Measurements from ENCODE around the gene HGF. TPM values are rescaled to one million over a fixed set of nuclear protein-coding genes. Genes with fewer than 3 reads are reported as not detected.

Gene HGF
- total and polyA plus RNA-seq, 2 donors: 1.2 TPM

DNA sequence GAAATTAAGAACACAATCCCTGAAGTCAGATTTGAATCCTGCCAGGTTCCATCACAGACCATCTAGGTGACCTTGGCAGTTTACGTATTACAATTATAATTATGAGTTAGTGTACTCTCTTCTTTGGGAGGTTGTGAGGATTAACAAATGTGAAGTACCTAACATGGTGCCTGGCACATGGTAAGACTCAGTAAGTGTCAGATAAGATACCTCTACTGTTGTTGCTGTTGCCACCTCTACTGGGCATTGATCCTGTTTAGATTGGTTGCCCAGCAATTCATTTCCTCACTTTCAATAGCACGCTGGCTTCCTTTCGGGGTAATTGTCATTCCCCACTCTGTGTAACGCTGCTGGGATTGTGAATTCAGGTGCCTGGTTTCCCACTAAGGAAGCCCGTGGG, 31.7 kb upstream of the HGF start:
- H3K27ac ChIP-seq (ENCODE audit: low read depth in 1 of 2, low read length in 1 of 2): no peak overlapping the region
- no peaks in the 10 kb centered on the region for H3K9me3 ChIP-seq (ENCODE audit: control insufficient read depth in 2 of 2, insufficient read depth in 1 of 2, low read length in 1 of 2)
- no peak overlapping the region for H3K4me3 ChIP-seq (ENCODE audit: low read length in 2 of 2)
- no peaks in the 10 kb centered on the region for H3K4me1 ChIP-seq (ENCODE audit: control insufficient read depth in 2 of 2, insufficient read depth in 2 of 2, low read length in 2 of 2)
- WGBS: 98% methylated on average over 5 of the region's 5 CpGs
- no peak for DNase-seq (ENCODE audit: low read depth in 6 of 9, low spot score in 9 of 9)
- H3K27me3 ChIP-seq (ENCODE audit: control insufficient read depth in 2 of 2, insufficient read depth in 1 of 2, low read length in 1 of 2): no peaks in the 10 kb centered on the region
- H3K36me3 ChIP-seq (ENCODE audit: control insufficient read depth in 2 of 2, insufficient read depth in 2 of 2, low read length in 1 of 2): no peaks in the 10 kb centered on the region

DNA sequence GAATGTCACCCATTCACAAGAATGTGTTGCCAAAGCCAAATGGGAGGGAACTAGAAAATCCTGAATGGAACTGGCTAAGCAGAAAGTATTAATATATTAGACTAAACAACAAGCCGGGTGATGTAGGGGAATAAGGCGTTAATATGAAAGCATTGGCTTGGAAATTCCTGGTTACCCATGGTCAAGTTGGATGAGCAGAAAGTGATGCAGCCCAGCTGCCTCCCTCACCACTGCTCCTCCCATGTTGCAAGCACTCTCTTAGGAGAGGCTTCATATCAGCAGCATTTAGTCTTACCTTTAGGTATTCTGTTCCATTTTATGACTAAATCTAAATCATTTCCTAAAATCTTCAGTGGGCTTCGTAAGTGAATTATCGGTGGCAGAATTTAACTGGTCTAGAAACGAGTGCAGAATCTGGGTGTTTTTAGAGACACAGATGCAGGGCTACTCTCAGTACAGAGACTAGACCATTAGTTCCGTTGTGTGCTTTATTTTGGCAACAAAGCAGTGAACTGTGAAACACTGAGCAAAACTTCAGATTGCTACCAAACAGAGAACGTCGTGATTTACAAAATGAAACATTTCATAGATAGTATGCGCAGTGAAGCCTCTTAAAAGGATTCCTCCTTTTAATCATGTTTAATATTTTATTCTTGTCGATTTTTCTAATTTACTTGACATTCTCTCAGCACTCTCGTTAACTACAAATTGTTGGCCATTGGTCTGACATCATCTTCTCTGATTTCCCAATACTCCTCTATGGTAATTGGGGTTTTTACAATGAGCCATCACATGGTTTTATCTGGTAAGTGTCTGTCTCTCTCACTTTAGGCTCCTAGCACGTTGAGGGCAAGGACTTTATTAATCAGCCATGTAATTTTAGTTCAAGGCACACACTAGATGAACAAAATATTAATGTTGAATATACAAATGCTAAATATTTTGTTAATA, 22.0 kb upstream of the HGF start:
- H3K9me3 ChIP-seq (ENCODE audit: control insufficient read depth in 2 of 2, insufficient read depth in 1 of 2, low read length in 1 of 2): no peaks in the 10 kb centered on the region
- no peaks in the 10 kb centered on the region for H3K36me3 ChIP-seq (ENCODE audit: control insufficient read depth in 2 of 2, insufficient read depth in 2 of 2, low read length in 1 of 2)
- 96% methylated on average over 12 of the region's 12 CpGs for WGBS
- no peak overlapping the region for H3K27ac ChIP-seq (ENCODE audit: low read depth in 1 of 2, low read length in 1 of 2)
- DNase-seq (ENCODE audit: low read depth in 6 of 9, low spot score in 9 of 9): no peak
- no peaks in the 10 kb centered on the region for H3K4me1 ChIP-seq (ENCODE audit: control insufficient read depth in 2 of 2, insufficient read depth in 2 of 2, low read length in 2 of 2)
- H3K27me3 ChIP-seq (ENCODE audit: control insufficient read depth in 2 of 2, insufficient read depth in 1 of 2, low read length in 1 of 2): no peaks in the 10 kb centered on the region
- H3K4me3 ChIP-seq (ENCODE audit: low read length in 2 of 2): no peak overlapping the region

DNA sequence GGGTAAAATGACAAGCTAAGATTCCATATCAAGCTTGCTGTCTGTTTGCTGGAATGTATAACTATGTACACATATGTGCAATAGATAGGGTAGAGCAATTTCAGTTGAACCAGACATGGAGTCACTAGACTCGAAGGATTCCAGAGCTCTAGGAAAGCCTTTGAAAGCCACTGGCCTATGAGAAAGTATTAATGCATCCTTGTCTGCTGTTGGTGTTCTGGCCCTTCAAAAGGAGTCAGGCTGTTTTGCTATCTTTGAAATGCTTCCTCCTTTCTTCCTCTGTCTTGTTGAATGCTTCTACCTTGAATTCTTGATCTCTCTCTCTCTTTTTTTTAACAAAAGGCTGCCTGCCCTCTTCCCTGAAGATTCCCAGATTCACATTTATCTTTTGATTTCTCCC, 20.8 kb upstream of the HGF start:
- no peak overlapping the region for H3K27ac ChIP-seq (ENCODE audit: low read depth in 1 of 2, low read length in 1 of 2)

DNA sequence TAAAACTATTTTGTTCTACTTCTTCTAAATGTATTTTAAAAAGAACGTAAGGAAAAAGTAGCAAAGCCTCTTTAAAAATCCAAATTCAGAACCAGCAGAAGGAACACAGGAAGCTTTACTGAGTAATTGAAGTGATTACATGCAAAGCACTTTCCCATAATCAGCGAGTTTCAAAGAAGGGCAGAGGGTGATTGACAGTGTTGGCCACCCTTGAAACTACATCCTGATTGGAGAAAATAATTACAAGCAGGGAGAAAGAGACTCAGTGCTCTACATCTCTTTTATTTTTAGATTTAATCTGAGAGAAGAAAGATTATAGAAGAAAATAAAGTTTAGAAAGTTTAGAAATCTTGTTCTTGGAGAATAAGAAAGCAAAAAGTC, 20.3 kb upstream of the HGF start:
- DNase-seq (ENCODE audit: low read depth in 6 of 9, low spot score in 9 of 9): no peak
- H3K9me3 ChIP-seq (ENCODE audit: control insufficient read depth in 2 of 2, insufficient read depth in 1 of 2, low read length in 1 of 2): no peaks in the 10 kb centered on the region
- no peaks in the 10 kb centered on the region for H3K27me3 ChIP-seq (ENCODE audit: control insufficient read depth in 2 of 2, insufficient read depth in 1 of 2, low read length in 1 of 2)
- H3K27ac ChIP-seq (ENCODE audit: low read depth in 1 of 2, low read length in 1 of 2): no peak overlapping the region
- no peaks in the 10 kb centered on the region for H3K4me1 ChIP-seq (ENCODE audit: control insufficient read depth in 2 of 2, insufficient read depth in 2 of 2, low read length in 2 of 2)
- 66% methylated on average over 2 of the region's 2 CpGs for WGBS
- H3K36me3 ChIP-seq (ENCODE audit: control insufficient read depth in 2 of 2, insufficient read depth in 2 of 2, low read length in 1 of 2): no peaks in the 10 kb centered on the region
- H3K4me3 ChIP-seq (ENCODE audit: low read length in 2 of 2): no peak overlapping the region

More for the DNA sequence above, 20.8 kb upstream of the HGF start:
- DNase-seq (ENCODE audit: low read depth in 6 of 9, low spot score in 9 of 9): no peak
- H3K9me3 ChIP-seq (ENCODE audit: control insufficient read depth in 2 of 2, insufficient read depth in 1 of 2, low read length in 1 of 2): no peaks in the 10 kb centered on the region
- no peaks in the 10 kb centered on the region for H3K27me3 ChIP-seq (ENCODE audit: control insufficient read depth in 2 of 2, insufficient read depth in 1 of 2, low read length in 1 of 2)
- H3K4me3 ChIP-seq (ENCODE audit: low read length in 2 of 2): no peak overlapping the region
- no peaks in the 10 kb centered on the region for H3K4me1 ChIP-seq (ENCODE audit: control insufficient read depth in 2 of 2, insufficient read depth in 2 of 2, low read length in 2 of 2)
- no peaks in the 10 kb centered on the region for H3K36me3 ChIP-seq (ENCODE audit: control insufficient read depth in 2 of 2, insufficient read depth in 2 of 2, low read length in 1 of 2)
- 97% methylated on average over 1 of the region's 1 CpG for WGBS

DNA sequence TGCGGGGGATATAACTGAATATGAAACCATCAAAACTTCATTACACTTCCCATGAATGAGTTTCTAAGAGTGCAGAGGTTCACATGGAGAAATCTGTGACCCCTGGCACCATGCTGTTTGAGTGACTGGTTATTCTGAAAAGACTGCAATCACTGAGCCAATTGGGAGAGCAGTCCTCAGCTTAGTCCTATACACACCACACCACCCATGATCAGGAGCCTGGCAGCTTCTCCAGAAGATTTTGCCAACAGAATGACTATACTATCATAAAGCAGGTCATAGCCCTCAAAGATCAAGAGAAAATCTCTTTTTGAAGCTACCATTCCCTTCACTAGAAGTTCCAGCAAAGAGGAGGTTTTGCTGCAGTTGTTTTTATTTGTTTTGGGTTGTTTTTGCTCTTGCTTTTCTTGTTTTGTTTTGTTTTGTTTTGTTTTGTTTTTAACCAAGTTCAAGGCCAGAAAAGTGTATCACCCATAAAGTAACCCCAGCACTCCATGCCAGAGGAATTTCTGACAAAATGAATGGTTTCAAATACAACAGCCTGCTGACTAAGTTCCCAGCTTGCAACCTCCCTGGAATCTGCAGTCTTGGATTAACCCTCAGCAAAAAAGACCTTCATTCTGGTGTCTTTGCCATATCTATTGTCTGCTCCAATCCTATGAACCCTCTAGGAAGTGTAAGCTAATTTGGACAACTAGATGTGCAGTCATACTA, 19.7 kb upstream of the HGF start:
- no peak for DNase-seq (ENCODE audit: low read depth in 6 of 9, low spot score in 9 of 9)
- WGBS: 100% methylated on average over 1 of the region's 1 CpG

DNA sequence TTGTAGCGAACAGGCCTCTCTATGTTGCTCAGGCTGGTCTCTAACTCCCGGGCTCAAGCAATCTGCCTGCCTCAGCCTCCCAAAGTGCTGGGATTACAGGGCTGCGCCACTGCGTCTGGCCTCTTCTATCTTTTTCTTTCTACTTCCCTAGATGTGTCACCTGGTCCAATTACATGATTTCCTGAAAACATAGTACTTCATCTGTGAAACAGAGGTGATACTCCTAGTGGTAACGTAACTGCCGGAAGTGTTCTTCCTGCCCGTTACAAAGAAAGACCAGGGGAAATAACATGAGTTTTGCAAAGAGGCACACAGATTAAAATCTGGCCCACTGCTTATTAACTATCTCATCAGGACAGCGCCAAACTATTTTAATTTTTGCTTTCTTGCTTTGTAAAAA, 18.4 kb upstream of the HGF start:
- Histone ChIP-seq H3K36me3 (ENCODE audit: control insufficient read depth in 2 of 2, insufficient read depth in 2 of 2, low read length in 1 of 2) (no peaks in the 10 kb centered on the region), H3K9me3 (ENCODE audit: control insufficient read depth in 2 of 2, insufficient read depth in 1 of 2, low read length in 1 of 2) (no peaks in the 10 kb centered on the region), H3K4me3 (ENCODE audit: low read length in 2 of 2) (no peak overlapping the region), H3K27me3 (ENCODE audit: control insufficient read depth in 2 of 2, insufficient read depth in 1 of 2, low read length in 1 of 2) (no peaks in the 10 kb centered on the region), H3K4me1 (ENCODE audit: control insufficient read depth in 2 of 2, insufficient read depth in 2 of 2, low read length in 2 of 2) (no peaks in the 10 kb centered on the region), H3K27ac (ENCODE audit: low read depth in 1 of 2, low read length in 1 of 2) (no peak overlapping the region)
- WGBS: 71% methylated on average over 8 of the region's 8 CpGs
- DNase-seq (ENCODE audit: low read depth in 6 of 9, low spot score in 9 of 9): no peak

More for the DNA sequence above, 19.7 kb upstream of the HGF start:
- H3K27me3 ChIP-seq (ENCODE audit: control insufficient read depth in 2 of 2, insufficient read depth in 1 of 2, low read length in 1 of 2): no peaks in the 10 kb centered on the region
- no peaks in the 10 kb centered on the region for H3K9me3 ChIP-seq (ENCODE audit: control insufficient read depth in 2 of 2, insufficient read depth in 1 of 2, low read length in 1 of 2)
- no peaks in the 10 kb centered on the region for H3K4me1 ChIP-seq (ENCODE audit: control insufficient read depth in 2 of 2, insufficient read depth in 2 of 2, low read length in 2 of 2)
- no peaks in the 10 kb centered on the region for H3K36me3 ChIP-seq (ENCODE audit: control insufficient read depth in 2 of 2, insufficient read depth in 2 of 2, low read length in 1 of 2)
- H3K4me3 ChIP-seq (ENCODE audit: low read length in 2 of 2): no peak overlapping the region
- no peak overlapping the region for H3K27ac ChIP-seq (ENCODE audit: low read depth in 1 of 2, low read length in 1 of 2)

DNA sequence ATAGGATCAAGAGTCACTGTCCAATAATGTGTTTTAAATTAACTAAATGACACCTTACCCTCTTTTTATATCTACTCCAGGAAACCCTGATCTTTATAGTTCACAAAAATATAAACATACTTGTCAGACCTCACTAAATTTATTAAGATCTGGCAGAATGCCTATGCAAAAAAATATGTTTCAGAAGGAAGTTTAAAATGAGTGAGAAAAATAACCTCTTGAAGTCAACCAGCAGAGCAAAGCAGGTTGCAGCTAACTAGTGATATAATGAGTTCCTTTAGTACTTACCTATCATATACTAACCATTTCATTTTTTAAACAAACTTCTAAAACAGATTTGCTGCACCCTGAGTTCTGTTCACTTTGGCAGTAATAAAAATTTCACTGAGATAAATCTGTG, 14.0 kb upstream of the HGF start:
- no peaks in the 10 kb centered on the region for H3K4me1 ChIP-seq (ENCODE audit: control insufficient read depth in 2 of 2, insufficient read depth in 2 of 2, low read length in 2 of 2)
- H3K27me3 ChIP-seq (ENCODE audit: control insufficient read depth in 2 of 2, insufficient read depth in 1 of 2, low read length in 1 of 2): no peaks in the 10 kb centered on the region
- H3K4me3 ChIP-seq (ENCODE audit: low read length in 2 of 2): no peak overlapping the region
- no peak overlapping the region for H3K27ac ChIP-seq (ENCODE audit: low read depth in 1 of 2, low read length in 1 of 2)
- no peaks in the 10 kb centered on the region for H3K36me3 ChIP-seq (ENCODE audit: control insufficient read depth in 2 of 2, insufficient read depth in 2 of 2, low read length in 1 of 2)
- DNase-seq (ENCODE audit: low read depth in 6 of 9, low spot score in 9 of 9): no peak
- no peaks in the 10 kb centered on the region for H3K9me3 ChIP-seq (ENCODE audit: control insufficient read depth in 2 of 2, insufficient read depth in 1 of 2, low read length in 1 of 2)

DNA sequence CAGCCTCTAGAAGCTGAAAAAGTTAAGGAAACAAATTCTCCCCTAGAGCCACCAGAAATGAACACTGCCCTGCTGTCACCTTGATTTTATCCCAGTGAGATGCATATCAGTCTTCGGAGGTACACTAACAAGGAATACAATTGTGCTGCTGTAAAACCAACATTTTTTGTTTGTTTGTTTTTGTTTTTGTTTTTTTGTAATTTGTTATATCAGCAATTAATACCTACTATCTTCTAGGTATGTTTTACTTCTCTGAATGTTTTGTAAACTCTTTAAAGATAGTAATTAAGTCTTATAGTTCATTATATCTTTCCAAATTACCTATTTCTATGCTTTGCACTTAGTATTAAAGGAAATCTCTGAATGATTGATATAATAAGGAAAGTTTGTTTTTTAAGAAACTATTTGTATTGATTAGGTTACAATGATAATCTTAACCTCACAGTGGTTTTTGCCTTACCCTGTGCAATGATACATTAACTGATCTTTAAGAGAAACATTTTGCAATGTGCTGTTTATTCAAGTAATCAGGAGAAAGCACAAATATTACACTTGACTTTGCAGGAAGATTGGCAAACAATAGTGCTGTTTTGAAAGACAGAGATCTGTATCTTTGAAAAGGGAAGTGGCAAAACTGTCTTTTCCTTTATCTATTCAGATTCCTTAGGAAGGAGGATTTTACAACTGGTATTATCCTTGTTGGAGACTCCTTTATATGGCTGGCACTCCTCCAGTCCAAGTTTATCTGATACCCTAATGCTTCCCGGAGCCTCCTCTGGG, 11.3 kb upstream of the HGF start:
- 81% methylated on average over 2 of the region's 2 CpGs for whole genome bisulfite sequencing
- Histone ChIP-seq H3K9me3 (ENCODE audit: control insufficient read depth in 2 of 2, insufficient read depth in 1 of 2, low read length in 1 of 2) (no peaks in the 10 kb centered on the region), H3K27me3 (ENCODE audit: control insufficient read depth in 2 of 2, insufficient read depth in 1 of 2, low read length in 1 of 2) (no peaks in the 10 kb centered on the region), H3K36me3 (ENCODE audit: control insufficient read depth in 2 of 2, insufficient read depth in 2 of 2, low read length in 1 of 2) (no peaks in the 10 kb centered on the region), H3K4me3 (ENCODE audit: low read length in 2 of 2) (no peak overlapping the region), H3K4me1 (ENCODE audit: control insufficient read depth in 2 of 2, insufficient read depth in 2 of 2, low read length in 2 of 2) (no peaks in the 10 kb centered on the region), H3K27ac (ENCODE audit: low read depth in 1 of 2, low read length in 1 of 2) (no peak overlapping the region)
- no peak for DNase-seq (ENCODE audit: low read depth in 6 of 9, low spot score in 9 of 9)

DNA sequence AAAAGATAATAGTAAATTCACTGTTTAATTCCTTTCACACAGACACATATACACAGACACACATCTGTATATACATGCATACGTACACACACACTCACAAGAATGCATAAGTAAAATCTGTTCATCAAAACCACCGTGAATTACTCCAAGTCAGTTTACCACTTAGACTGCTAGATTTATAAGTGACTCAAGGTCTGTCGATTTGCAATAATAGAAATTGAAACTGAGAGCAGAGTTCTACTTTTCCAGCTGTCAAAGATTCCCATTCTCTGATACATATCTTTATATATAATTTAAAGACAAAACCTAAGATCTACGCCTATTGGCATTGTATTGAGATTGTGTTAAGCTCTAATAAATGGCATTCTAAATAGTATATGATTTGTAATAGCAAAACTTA, 9.9 kb upstream of the HGF start:
- H3K27me3 ChIP-seq (ENCODE audit: control insufficient read depth in 2 of 2, insufficient read depth in 1 of 2, low read length in 1 of 2): no peaks in the 10 kb centered on the region
- 93% methylated on average over 4 of the region's 4 CpGs for WGBS
- H3K27ac ChIP-seq (ENCODE audit: low read depth in 1 of 2, low read length in 1 of 2): no peak overlapping the region
- H3K4me1 ChIP-seq (ENCODE audit: control insufficient read depth in 2 of 2, insufficient read depth in 2 of 2, low read length in 2 of 2): no peaks in the 10 kb centered on the region
- no peaks in the 10 kb centered on the region for H3K9me3 ChIP-seq (ENCODE audit: control insufficient read depth in 2 of 2, insufficient read depth in 1 of 2, low read length in 1 of 2)
- no peaks in the 10 kb centered on the region for H3K36me3 ChIP-seq (ENCODE audit: control insufficient read depth in 2 of 2, insufficient read depth in 2 of 2, low read length in 1 of 2)
- no peak overlapping the region for H3K4me3 ChIP-seq (ENCODE audit: low read length in 2 of 2)
- DNase-seq (ENCODE audit: low read depth in 6 of 9, low spot score in 9 of 9): no peak
